Subcutaneous abdominal adipose tissue (tissue), 5 donors: ENCODE data around the gene PTPN12.
"Not testable (repeated sequence)": the region's sequence is repeated elsewhere in the genome, so short reads cannot be mapped to it uniquely, and the experiment has no call there.

ENCODE experiments used
- H3K27ac ChIP-seq: one replicate; pipeline ENCODE4 v1.7.0; 2013; ENCODE audit warnings: low read depth, mild to moderate bottlenecking, inconsistent platforms, low read length, moderate library complexity
- H3K27me3 ChIP-seq, 5 donors: one replicate each; pipeline ENCODE4 v1.7.0; 2013; ENCODE audit warnings: low read length in 5 of 5, inconsistent platforms in 1 of 5; ENCODE audit not compliant: control insufficient read depth in 5 of 5, insufficient read depth in 4 of 5
- H3K36me3 ChIP-seq, 5 donors: one replicate each; pipeline ENCODE4 v1.7.0; 2013; ENCODE audit warnings: low read length in 5 of 5; ENCODE audit not compliant: control insufficient read depth in 5 of 5, insufficient read depth in 5 of 5
- H3K4me1 ChIP-seq, 5 donors: one replicate each; pipeline ENCODE4 v1.7.0; 2013; ENCODE audit warnings: low read length in 5 of 5, mild to moderate bottlenecking in 3 of 5, moderate library complexity in 1 of 5; ENCODE audit not compliant: control insufficient read depth in 5 of 5, insufficient read depth in 5 of 5
- H3K4me3 ChIP-seq, 5 donors: one replicate each; pipeline ENCODE4 v1.7.0; 2013; ENCODE audit warnings: low read length in 5 of 5, low read depth in 1 of 5
- H3K9ac ChIP-seq, 5 donors: one replicate each; pipeline ENCODE4 v1.7.0; 2013; ENCODE audit warnings: low read length in 5 of 5, mild to moderate bottlenecking in 4 of 5, moderate library complexity in 3 of 5
- H3K9me3 ChIP-seq, 5 donors: one replicate each; pipeline ENCODE4 v1.7.0; 2013; ENCODE audit warnings: low read length in 5 of 5; ENCODE audit not compliant: control insufficient read depth in 5 of 5
- donor health status: healthy.
- donor health status: healthy.
- donor health status: healthy.
- donor health status: healthy.
- donor health status: healthy.

The PTPN12 gene

DNA sequence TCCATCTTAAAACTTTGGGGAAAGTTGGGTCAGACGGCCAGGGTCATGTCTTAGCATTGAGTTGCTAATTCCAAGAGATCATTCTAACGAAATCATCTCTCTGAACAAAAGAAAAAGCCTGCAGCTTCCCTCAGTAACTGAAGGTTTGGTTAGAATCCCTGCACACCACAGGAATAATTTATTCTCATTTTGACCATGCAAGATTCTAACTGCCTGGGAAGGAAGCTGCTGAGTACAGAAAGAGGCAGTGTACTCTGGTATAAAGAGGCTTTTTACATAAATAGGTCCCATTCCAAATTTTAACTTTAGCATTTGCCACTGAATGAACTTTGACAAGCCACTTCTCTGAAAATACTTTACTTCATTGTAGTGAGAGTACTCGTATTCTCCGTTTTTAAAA lies 82.2 kb downstream of the PTPN12 start:
- H3K36me3 ChIP-seq, result peaks cover 21 to 48% (median 42%) of the 10 kb centered on the region in 5 donors

GRCh38 chr7:77626586-77627308 lies 89.7 kb downstream of the PTPN12 start:
- no peak overlapping the region for H3K4me3 ChIP-seq
- no peaks in the 10 kb centered on the region for H3K27me3 ChIP-seq
- H3K27ac ChIP-seq, result no peak overlapping the region
- no peaks in the 10 kb centered on the region for H3K9me3 ChIP-seq
- H3K36me3 ChIP-seq, result peaks cover 17 to 68% (median 36%) of the 10 kb centered on the region in 5 donors
- peaks cover 0 to 3% (median 0%) of the 10 kb centered on the region in 5 donors for H3K4me1 ChIP-seq
- H3K9ac ChIP-seq, result no peak overlapping the region

More for the DNA sequence above, 82.2 kb downstream of the PTPN12 start:
- Histone ChIP-seq H3K27me3 (no peaks in the 10 kb centered on the region), H3K4me3 (no peak overlapping the region), H3K9ac (peak overlapping the region in 1 of 5 donors; percentile 24), H3K9me3 (no peaks in the 10 kb centered on the region), H3K4me1 (no peaks in the 10 kb centered on the region), H3K27ac (no peak overlapping the region)

DNA sequence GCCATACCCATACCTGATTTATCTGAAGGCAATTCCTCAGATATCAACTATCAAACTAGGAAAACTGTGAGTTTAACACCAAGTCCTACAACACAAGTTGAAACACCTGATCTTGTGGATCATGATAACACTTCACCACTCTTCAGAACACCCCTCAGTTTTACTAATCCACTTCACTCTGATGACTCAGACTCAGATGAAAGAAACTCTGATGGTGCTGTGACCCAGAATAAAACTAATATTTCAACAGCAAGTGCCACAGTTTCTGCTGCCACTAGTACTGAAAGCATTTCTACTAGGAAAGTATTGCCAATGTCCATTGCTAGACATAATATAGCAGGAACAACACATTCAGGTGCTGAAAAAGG lies 90.2 kb downstream of the PTPN12 start:
- no peaks in the 10 kb centered on the region for H3K9me3 ChIP-seq
- no peak overlapping the region for H3K4me3 ChIP-seq
- H3K36me3 ChIP-seq, result peaks cover 11 to 64% (median 36%) of the 10 kb centered on the region in 5 donors
- no peak overlapping the region for H3K27ac ChIP-seq
- H3K4me1 ChIP-seq, result peaks cover 0 to 3% (median 0%) of the 10 kb centered on the region in 5 donors
- no peak overlapping the region for H3K9ac ChIP-seq
- H3K27me3 ChIP-seq, result no peaks in the 10 kb centered on the region

- Histone ChIP-seq H3K9ac (no peak overlapping the region), H3K4me3 (no peak overlapping the region), H3K27ac (no peak overlapping the region), H3K36me3 (peaks cover 17 to 64% (median 33%) of the 10 kb centered on the region in 5 donors), H3K9me3 (no peaks in the 10 kb centered on the region), H3K27me3 (no peaks in the 10 kb centered on the region), H3K4me1 (peaks cover 0 to 3% (median 0%) of the 10 kb centered on the region in 5 donors)
Observed at GRCh38 chr7:77629797-77630196, 92.7 kb downstream of the PTPN12 start.

DNA sequence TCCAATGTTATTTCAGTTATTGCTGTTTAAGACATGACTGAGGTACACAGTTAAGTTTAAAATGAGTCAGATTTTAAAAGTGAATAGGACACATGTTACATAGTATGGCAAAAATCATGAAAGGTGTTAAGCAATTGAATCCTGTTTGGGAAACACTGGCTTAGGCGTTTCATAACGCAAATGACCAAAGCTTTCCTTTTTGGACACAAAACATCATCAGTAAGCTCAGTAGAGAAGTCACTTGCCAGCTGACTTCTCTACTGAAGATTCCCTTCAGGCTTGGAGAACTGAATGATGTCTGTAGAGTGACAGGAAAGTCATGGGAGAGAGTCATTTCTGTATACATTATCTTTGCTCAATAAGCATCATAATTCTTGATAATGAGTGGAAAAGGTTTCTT lies 94.7 kb downstream of the PTPN12 start:
- Histone ChIP-seq H3K9me3 (no peaks in the 10 kb centered on the region), H3K9ac (no peak overlapping the region), H3K4me3 (no peak overlapping the region), H3K4me1 (peaks cover 0 to 3% (median 0%) of the 10 kb centered on the region in 5 donors), H3K27me3 (no peaks in the 10 kb centered on the region), H3K36me3 (peaks cover 26 to 66% (median 34%) of the 10 kb centered on the region in 5 donors), H3K27ac (no peak overlapping the region)

DNA sequence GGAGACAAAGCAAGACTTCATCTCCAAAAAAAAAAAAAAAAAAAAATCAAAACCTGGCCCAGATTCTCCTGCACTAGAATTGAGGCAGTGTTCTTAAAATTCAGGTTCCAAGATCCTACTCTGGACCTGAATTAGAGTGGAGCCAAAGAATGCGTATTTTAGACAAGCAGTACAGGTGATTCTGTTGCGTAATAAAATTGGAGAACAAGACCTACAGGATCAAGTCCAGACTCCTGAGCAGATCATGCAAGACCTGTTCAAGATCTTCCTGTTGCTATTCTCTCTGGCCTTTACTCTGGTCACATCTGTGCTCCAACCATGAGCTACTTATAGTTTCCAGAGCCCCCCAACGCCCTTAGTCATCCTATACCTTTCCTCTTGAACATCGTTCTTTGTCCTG lies 107.7 kb downstream of the PTPN12 start:
- no peak overlapping the region for H3K9ac ChIP-seq
- H3K4me1 ChIP-seq, result no peaks in the 10 kb centered on the region
- H3K27me3 ChIP-seq, result no peaks in the 10 kb centered on the region
- no peaks in the 10 kb centered on the region for H3K9me3 ChIP-seq
- H3K36me3 ChIP-seq, result peaks cover 15 to 61% (median 27%) of the 10 kb centered on the region in 5 donors
- H3K27ac ChIP-seq, result no peak overlapping the region
- H3K4me3 ChIP-seq, result no peak overlapping the region

GRCh38 chr7:77648742-77649338 lies 111.7 kb downstream of the PTPN12 start:
- Histone ChIP-seq H3K4me1 (peaks cover 0 to 3% (median 0%) of the 10 kb centered on the region in 5 donors), H3K4me3 (no peak overlapping the region), H3K27me3 (no peaks in the 10 kb centered on the region), H3K27ac (no peak overlapping the region), H3K9ac (no peak overlapping the region), H3K9me3 (no peaks in the 10 kb centered on the region), H3K36me3 (peaks cover 4 to 37% (median 19%) of the 10 kb centered on the region in 5 donors)

- no peaks in the 10 kb centered on the region for H3K27me3 ChIP-seq
- no peaks in the 10 kb centered on the region for H3K9me3 ChIP-seq
- H3K36me3 ChIP-seq, result peaks cover 2 to 31% (median 16%) of the 10 kb centered on the region in 5 donors
- no peak overlapping the region for H3K27ac ChIP-seq
- H3K4me3 ChIP-seq, result no peak overlapping the region
- no peak overlapping the region for H3K9ac ChIP-seq
- peaks cover 0 to 3% (median 0%) of the 10 kb centered on the region in 5 donors for H3K4me1 ChIP-seq
Observed at GRCh38 chr7:77649716-77650349, 112.7 kb downstream of the PTPN12 start.

- peaks cover 0 to 28% (median 20%) of the 10 kb centered on the region in 5 donors for H3K36me3 ChIP-seq
- no peaks in the 10 kb centered on the region for H3K9me3 ChIP-seq
- no peak overlapping the region for H3K4me3 ChIP-seq
Observed at GRCh38 chr7:77651575-77652162, 114.6 kb downstream of the PTPN12 start.

DNA sequence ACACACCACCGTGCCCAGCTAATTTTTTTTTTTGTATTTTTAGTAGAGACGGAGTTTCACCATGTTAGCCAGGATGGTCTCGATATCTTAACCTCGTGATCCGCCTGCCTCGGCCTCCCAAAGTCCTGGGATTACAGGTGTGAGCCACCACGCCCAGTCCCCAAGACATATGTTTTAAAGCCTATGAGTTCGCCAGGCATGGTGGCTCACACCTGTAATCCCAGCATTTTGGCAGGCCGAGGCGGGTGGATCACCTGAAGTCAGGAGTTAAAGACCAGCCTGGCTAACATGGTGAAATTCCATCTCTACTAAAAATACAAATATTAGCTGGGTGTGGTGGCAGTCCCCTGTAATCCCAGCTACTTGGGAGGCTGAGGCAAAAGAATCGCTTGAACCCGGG lies 115.7 kb downstream of the PTPN12 start:
- H3K27ac ChIP-seq, H3K9me3 ChIP-seq, H3K27me3 ChIP-seq, H3K4me1 ChIP-seq, H3K4me3 ChIP-seq, H3K9ac ChIP-seq: not testable (repeated sequence)
- H3K36me3 ChIP-seq, result peaks cover 0 to 21% (median 18%) of the 10 kb centered on the region in 5 donors

More at GRCh38 chr7:77651575-77652162, 114.6 kb downstream of the PTPN12 start:
- Histone ChIP-seq H3K9ac (no peak overlapping the region), H3K27me3 (no peaks in the 10 kb centered on the region), H3K4me1 (peaks cover 0 to 3% (median 0%) of the 10 kb centered on the region in 5 donors), H3K27ac (no peak overlapping the region)
